Smooth muscle cell (in vitro differentiated cells): Measurements from ENCODE around the gene FAM149A. TPM values are rescaled to one million over a fixed set of nuclear protein-coding genes. Genes with fewer than 3 reads are reported as not detected.

ENCODE experiments used
- DNase-seq: peaks from one replicate; lab custom pipeline; 2025; ENCODE audit not compliant: unreplicated experiment; lab: John Stamatoyannopoulos, UW
- H2AFZ ChIP-seq: fragments of 200-600 bp; sonication (generic); 2 replicates; pipeline ENCODE4 v1.6.0; 2016; ENCODE audit warnings: antibody characterized with exemption, low read depth, mild to moderate bottlenecking
- H3F3A ChIP-seq: fragments of 200-600 bp; sonication (generic); 2 replicates; pipeline ENCODE4 v1.6.0; 2017; ENCODE audit warnings: antibody characterized with exemption, low read depth
- H3K27ac ChIP-seq: fragments of 200-600 bp; sonication (generic); 2 replicates; pipeline ENCODE4 v1.5.1; 2016; ENCODE audit warnings: low read depth, mild to moderate bottlenecking
- H3K27me3 ChIP-seq: fragments of 200-600 bp; sonication (generic); 2 replicates; pipeline ENCODE4 v1.6.1; 2016; ENCODE audit warnings: low read depth, mild to moderate bottlenecking
- H3K36me3 ChIP-seq: fragments of 200-600 bp; sonication (generic); 2 replicates; pipeline ENCODE4 v1.5.1; 2016; ENCODE audit warnings: low read depth
- H3K4me1 ChIP-seq: fragments of 200-600 bp; sonication (generic); 2 replicates; pipeline ENCODE4 v1.5.1; 2016; ENCODE audit warnings: low read depth
- H3K4me2 ChIP-seq: fragments of 200-600 bp; sonication (generic); 2 replicates; pipeline ENCODE4 v1.6.0; 2016; ENCODE audit warnings: mild to moderate bottlenecking
- H3K4me3 ChIP-seq: fragments of 200-600 bp; sonication (generic); 2 replicates; pipeline ENCODE4 v1.5.1; 2016; ENCODE audit warnings: mild to moderate bottlenecking
- H3K79me2 ChIP-seq: fragments of 200-600 bp; sonication (generic); 2 replicates; pipeline ENCODE4 v1.6.0; 2016; ENCODE audit warnings: low read depth, mild to moderate bottlenecking
- H3K9ac ChIP-seq: fragments of 200-600 bp; sonication (generic); 2 replicates; pipeline ENCODE4 v1.6.0; 2016; ENCODE audit warnings: low read depth
- H3K9me3 ChIP-seq: fragments of 200-600 bp; sonication (generic); replicated peaks from 2 replicates; pipeline ENCODE4 v1.5.1; 2016; ENCODE audit warnings: low read depth
- H4K20me1 ChIP-seq: fragments of 200-600 bp; sonication (generic); 2 replicates; pipeline ENCODE4 v1.6.0; 2016; ENCODE audit warnings: low read depth
- WGBS: methylation state at CpG from one replicate; pipeline ENCODE4 v1.1.7; 2016; ENCODE audit warnings: low lambda C conversion rate; 5-methylcytosine and 5-hydroxymethylcytosine counted together
- polyA plus RNA-seq: library from polyadenylated mRNA; unstranded; fragments of >200 nt; fragmentation: Nextera tagmentation; extraction: Ambion mirVana; gene quantifications from 2 replicates; pipeline ENCODE4 v1.2.1, GENCODE V29; 2016
- total RNA-seq: library from RNA; depleted of rRNA; stranded (reverse); fragments of >200 nt; gene quantifications from 2 replicates; pipeline ENCODE4 v1.2.3, GENCODE V29; 2014
- TF ChIP-seq, protein P1 (sequence below): fragments of 200-600 bp; sonication (generic); IDR thresholded peaks from 2 replicates; pipeline ENCODE4 v1.5.1; 2017; ENCODE audit warnings: borderline replicate concordance, mild to moderate bottlenecking, antibody characterized with exemption; ENCODE audit not compliant: insufficient read depth, poor library complexity, severe bottlenecking

The FAM149A gene
- total and polyA plus RNA-seq, 2 experiments from 2014 or later: 0.55 to 5.8 TPM

- no peak overlapping the region for H3K27ac ChIP-seq
- H3K4me2 ChIP-seq: no peak overlapping the region
- no peak for DNase-seq
- no peaks in the 10 kb centered on the region for H3K9me3 ChIP-seq
- no peaks in the 10 kb centered on the region for H3K79me2 ChIP-seq
- no peaks in the 10 kb centered on the region for H3F3A ChIP-seq
- H4K20me1 ChIP-seq: no peaks in the 10 kb centered on the region
- H3K4me3 ChIP-seq: no peak overlapping the region
- no peaks in the 10 kb centered on the region for H3K27me3 ChIP-seq
- TF ChIP-seq, protein P1, sequence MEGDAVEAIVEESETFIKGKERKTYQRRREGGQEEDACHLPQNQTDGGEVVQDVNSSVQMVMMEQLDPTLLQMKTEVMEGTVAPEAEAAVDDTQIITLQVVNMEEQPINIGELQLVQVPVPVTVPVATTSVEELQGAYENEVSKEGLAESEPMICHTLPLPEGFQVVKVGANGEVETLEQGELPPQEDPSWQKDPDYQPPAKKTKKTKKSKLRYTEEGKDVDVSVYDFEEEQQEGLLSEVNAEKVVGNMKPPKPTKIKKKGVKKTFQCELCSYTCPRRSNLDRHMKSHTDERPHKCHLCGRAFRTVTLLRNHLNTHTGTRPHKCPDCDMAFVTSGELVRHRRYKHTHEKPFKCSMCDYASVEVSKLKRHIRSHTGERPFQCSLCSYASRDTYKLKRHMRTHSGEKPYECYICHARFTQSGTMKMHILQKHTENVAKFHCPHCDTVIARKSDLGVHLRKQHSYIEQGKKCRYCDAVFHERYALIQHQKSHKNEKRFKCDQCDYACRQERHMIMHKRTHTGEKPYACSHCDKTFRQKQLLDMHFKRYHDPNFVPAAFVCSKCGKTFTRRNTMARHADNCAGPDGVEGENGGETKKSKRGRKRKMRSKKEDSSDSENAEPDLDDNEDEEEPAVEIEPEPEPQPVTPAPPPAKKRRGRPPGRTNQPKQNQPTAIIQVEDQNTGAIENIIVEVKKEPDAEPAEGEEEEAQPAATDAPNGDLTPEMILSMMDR: no peak
- H3K36me3 ChIP-seq: no peaks in the 10 kb centered on the region
- 87% methylated on average over 11 of the region's 11 CpGs for WGBS
- H3K9ac ChIP-seq: no peak overlapping the region
- H2AFZ ChIP-seq: no peak overlapping the region
- H3K4me1 ChIP-seq: peaks cover 16% of the 10 kb centered on the region
These were observed 30.4 kb downstream of the FAM149A start for GRCh38 chr4:186134861-186135260.

DNA sequence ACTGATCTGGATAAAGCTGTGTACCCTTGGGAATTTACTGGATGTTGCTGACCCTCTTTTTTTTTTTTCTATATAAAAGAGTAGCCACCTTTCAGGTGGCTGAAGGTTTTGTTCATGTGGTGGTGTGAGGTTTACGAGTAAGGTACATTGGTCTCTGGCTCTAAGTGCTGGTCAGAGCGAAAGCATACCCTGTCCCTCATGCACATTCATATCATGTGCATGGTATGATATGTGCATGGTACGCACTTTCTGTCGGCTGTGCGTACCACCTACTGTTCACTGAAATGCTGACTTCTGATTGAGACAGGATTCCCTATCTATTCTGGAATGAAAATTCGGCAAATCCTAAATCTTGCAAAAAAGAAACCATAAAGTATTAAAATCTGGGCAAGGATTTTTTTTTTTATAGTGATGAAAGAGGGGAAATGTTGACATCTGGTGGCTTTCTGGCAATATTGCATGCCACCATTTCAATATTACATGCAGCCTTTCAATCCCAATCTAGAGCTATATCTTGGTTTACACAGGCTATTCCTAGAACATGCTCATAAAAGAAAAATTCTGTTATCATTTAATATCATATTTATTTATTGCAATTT lies 32.8 kb downstream of the FAM149A start:
- TF ChIP-seq, protein P1: peak; percentile 65
- 87% methylated on average over 6 of the region's 6 CpGs for WGBS
- Histone ChIP-seq H3F3A (no peaks in the 10 kb centered on the region), H3K79me2 (no peaks in the 10 kb centered on the region), H3K36me3 (no peaks in the 10 kb centered on the region), H2AFZ (no peak overlapping the region), H3K27ac (no peak overlapping the region), H3K27me3 (no peaks in the 10 kb centered on the region), H3K9me3 (no peaks in the 10 kb centered on the region), H3K4me2 (no peak overlapping the region), H4K20me1 (no peaks in the 10 kb centered on the region), H3K4me1 (peaks cover 9% of the 10 kb centered on the region), H3K4me3 (no peak overlapping the region), H3K9ac (no peak overlapping the region)
- no peak for DNase-seq

DNA sequence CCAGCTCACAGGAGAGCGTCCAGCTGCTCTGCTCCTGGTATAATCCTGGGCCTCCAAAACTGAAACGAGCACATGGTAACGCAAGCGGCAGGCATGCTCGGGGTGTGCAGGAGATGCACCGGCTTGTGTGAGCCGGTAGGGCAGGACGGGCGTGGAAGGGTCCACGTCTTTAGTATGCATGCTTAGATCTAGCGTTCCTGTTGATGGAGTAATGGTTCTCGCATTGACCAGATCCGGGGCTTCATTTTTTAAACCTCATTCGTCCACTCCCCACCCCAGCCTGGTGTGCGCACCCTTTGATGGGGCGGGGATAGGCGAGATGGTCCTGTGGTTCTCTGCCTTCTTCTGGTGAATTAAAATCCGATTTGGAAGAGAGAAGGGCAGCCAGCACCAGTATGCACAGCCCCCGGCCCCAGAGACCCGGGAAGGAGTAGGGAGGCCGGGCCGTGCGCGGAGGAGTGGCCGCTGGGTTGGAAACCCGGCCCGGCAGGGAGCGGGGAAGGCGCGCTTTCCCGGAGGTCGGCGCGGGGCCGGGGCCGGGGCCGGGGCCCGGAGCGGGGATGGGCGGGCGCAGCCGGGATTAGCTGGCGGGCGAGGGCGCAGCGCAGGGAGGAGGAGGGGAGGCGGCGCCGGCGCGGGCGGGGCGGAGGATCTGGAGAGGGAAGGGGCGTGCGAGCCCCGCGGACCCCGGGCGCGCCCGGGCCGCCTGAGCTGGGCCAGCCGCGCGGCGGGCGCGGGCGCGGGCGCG lies 39.9 kb downstream of the FAM149A start:
- Histone ChIP-seq H3K4me2 (peak overlapping the region; percentile 90), H3K9me3 (no peaks in the 10 kb centered on the region), H3K4me1 (no peaks in the 10 kb centered on the region), H3K79me2 (no peaks in the 10 kb centered on the region), H3K9ac (no peak overlapping the region), H4K20me1 (no peaks in the 10 kb centered on the region), H3K36me3 (no peaks in the 10 kb centered on the region), H3F3A (peaks cover 7% of the 10 kb centered on the region), H3K27me3 (peaks cover 4% of the 10 kb centered on the region), H3K4me3 (peak overlapping the region; percentile 58), H3K27ac (no peak overlapping the region), H2AFZ (peak overlapping the region; percentile 80)
- DNase-seq: peak; percentile 45
- 3% methylated on average over 40 of the region's 72 CpGs for WGBS
- TF ChIP-seq, protein P1: no peak
